Stromal cell of bone marrow (primary cell): ENCODE data around the gene EYS.

Source experiments
- DNase-seq: peaks from one replicate; pipeline ENCODE4 v3.0.0-alpha.2; 2012; ENCODE audit warnings: low read depth

The EYS gene

GRCh38 chr6:64817525-64817924 is 889.5 kb downstream of the EYS start:
- DNase-seq, result no peak

GRCh38 chr6:64815718-64816117 is 891.3 kb downstream of the EYS start:
- no peak for DNase-seq

- no peak for DNase-seq
Measured at GRCh38 chr6:64812138-64812537, 894.9 kb downstream of the EYS start.

GRCh38 chr6:64811119-64811518 is 895.9 kb downstream of the EYS start:
- DNase-seq, result no peak

GRCh38 chr6:64807785-64808184 is 899.2 kb downstream of the EYS start:
- DNase-seq, result no peak

- DNase-seq, result no peak
Measured at GRCh38 chr6:64803470-64804166, 903.4 kb downstream of the EYS start.

GRCh38 chr6:64792534-64792933 is 914.5 kb downstream of the EYS start:
- no peak for DNase-seq

GRCh38 chr6:64789476-64789875 is 917.5 kb downstream of the EYS start:
- no peak for DNase-seq

GRCh38 chr6:64786736-64787135 is 920.3 kb downstream of the EYS start:
- no peak for DNase-seq

- no peak for DNase-seq
Measured at GRCh38 chr6:64782877-64783276, 924.1 kb downstream of the EYS start.

GRCh38 chr6:64777941-64778785 is 928.9 kb downstream of the EYS start:
- no peak for DNase-seq

GRCh38 chr6:64776359-64776758 is 930.7 kb downstream of the EYS start:
- no peak for DNase-seq

GRCh38 chr6:64774881-64775280 is 932.1 kb downstream of the EYS start:
- no peak for DNase-seq

GRCh38 chr6:64750910-64751309 is 956.1 kb downstream of the EYS start:
- DNase-seq, result no peak

GRCh38 chr6:64737418-64737817 is 969.6 kb downstream of the EYS start:
- DNase-seq, result no peak

GRCh38 chr6:64736421-64736950 is 970.5 kb downstream of the EYS start:
- no peak for DNase-seq

- DNase-seq, result no peak
Measured at GRCh38 chr6:64733433-64733832, 973.6 kb downstream of the EYS start.

GRCh38 chr6:64732888-64733287 is 974.1 kb downstream of the EYS start:
- no peak for DNase-seq

- no peak for DNase-seq
Measured at GRCh38 chr6:64729522-64729921, 977.5 kb downstream of the EYS start.

GRCh38 chr6:64727075-64727474 is 980.0 kb downstream of the EYS start:
- no peak for DNase-seq

GRCh38 chr6:64724091-64724490 is 982.9 kb downstream of the EYS start:
- DNase-seq, result no peak

- DNase-seq, result no peak
Measured at GRCh38 chr6:64723327-64724058, 983.5 kb downstream of the EYS start.

- DNase-seq, result no peak
Measured at GRCh38 chr6:64721865-64722264, 985.2 kb downstream of the EYS start.
